ENCODE measurements around the gene GFAP.

DNA sequence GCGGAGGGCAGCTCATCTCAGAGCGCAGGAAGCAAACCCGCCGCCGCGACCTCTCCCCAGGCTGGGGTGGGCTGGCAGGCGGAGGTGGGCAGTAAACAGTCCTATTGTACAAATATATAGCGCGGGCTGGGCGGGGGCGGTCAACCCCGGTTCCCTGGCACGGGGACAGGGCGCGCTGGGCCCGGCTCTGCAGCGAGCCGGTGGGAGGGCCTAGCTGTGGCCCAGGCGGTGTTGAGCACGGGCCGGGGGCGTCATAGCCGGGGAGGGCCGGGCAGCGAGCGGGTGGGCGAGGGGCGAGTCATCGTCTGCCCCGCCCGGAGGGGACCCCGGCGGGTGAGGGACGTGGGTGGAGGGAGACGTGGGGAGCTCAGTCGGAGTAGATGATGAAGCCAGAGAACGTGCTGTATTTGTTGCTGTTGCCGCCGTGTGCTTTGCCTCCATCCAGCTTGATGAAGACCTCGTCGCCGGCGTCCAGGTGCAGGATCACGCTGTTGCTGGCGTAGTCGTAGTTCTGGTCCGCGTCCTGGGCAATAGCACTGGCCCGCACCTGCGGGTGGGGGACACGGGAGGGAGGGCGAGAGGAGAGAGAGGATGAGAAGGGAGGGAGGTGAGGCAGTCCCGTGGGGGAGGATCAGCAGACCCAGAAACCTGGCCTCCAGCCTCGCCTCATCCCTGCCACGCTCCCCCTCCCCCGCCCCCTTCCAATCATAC lies 44.7 kb upstream of the GFAP start:
- no peak for TF ChIP-seq NR2F2 (IDR thresholded peaks at IDR 0.05)
- TF ChIP-seq RAD21 (IDR thresholded peaks at IDR 0.05), result no peak
- no peak for TF ChIP-seq YY1 (IDR thresholded peaks at IDR 0.05)
- TF ChIP-seq, protein P1, sequence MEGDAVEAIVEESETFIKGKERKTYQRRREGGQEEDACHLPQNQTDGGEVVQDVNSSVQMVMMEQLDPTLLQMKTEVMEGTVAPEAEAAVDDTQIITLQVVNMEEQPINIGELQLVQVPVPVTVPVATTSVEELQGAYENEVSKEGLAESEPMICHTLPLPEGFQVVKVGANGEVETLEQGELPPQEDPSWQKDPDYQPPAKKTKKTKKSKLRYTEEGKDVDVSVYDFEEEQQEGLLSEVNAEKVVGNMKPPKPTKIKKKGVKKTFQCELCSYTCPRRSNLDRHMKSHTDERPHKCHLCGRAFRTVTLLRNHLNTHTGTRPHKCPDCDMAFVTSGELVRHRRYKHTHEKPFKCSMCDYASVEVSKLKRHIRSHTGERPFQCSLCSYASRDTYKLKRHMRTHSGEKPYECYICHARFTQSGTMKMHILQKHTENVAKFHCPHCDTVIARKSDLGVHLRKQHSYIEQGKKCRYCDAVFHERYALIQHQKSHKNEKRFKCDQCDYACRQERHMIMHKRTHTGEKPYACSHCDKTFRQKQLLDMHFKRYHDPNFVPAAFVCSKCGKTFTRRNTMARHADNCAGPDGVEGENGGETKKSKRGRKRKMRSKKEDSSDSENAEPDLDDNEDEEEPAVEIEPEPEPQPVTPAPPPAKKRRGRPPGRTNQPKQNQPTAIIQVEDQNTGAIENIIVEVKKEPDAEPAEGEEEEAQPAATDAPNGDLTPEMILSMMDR (IDR thresholded peaks at IDR 0.05; ENCODE audit: low read depth, low read length, missing input control), result no peak
- no peak for TF ChIP-seq JUND (IDR thresholded peaks at IDR 0.05)
- no peak for TF ChIP-seq TAF1 (conservative IDR thresholded peaks at IDR 0.05)
- TF ChIP-seq, protein P2, sequence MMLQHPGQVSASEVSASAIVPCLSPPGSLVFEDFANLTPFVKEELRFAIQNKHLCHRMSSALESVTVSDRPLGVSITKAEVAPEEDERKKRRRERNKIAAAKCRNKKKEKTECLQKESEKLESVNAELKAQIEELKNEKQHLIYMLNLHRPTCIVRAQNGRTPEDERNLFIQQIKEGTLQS (IDR thresholded peaks at IDR 0.05), result no peak

Data from liver (tissue), 3 donors.